ENCODE data around the gene NAT8L.

The NAT8L gene

DNA sequence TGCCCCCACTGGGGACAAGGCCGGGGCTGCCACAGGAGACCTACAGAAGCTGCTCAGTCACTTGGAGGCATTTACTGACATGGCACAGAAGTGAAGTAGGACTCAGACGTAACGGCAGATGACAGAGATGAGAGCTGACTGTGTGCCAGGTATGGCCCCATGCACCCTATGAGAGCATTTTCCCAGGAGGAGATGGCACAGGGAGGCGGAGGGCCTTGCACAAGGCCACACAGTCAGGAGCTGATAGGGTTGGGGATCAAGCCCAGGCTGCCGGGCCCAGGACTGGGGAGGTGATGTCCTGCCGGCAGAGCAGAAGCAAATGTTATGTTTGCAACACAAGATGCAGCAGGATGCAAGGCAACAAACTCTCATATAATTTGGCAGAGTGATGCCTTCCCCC, 34.1 kb downstream of the NAT8L start:
- TF ChIP-seq, protein P1, sequence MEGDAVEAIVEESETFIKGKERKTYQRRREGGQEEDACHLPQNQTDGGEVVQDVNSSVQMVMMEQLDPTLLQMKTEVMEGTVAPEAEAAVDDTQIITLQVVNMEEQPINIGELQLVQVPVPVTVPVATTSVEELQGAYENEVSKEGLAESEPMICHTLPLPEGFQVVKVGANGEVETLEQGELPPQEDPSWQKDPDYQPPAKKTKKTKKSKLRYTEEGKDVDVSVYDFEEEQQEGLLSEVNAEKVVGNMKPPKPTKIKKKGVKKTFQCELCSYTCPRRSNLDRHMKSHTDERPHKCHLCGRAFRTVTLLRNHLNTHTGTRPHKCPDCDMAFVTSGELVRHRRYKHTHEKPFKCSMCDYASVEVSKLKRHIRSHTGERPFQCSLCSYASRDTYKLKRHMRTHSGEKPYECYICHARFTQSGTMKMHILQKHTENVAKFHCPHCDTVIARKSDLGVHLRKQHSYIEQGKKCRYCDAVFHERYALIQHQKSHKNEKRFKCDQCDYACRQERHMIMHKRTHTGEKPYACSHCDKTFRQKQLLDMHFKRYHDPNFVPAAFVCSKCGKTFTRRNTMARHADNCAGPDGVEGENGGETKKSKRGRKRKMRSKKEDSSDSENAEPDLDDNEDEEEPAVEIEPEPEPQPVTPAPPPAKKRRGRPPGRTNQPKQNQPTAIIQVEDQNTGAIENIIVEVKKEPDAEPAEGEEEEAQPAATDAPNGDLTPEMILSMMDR (conservative IDR thresholded peaks at IDR 0.05; ENCODE audit: low read length), result no peak
- H3K4me3 ChIP-seq (ENCODE audit: low read length), result no peak overlapping the region
- DNase-seq (ENCODE audit: low read depth), result no peak

DNA sequence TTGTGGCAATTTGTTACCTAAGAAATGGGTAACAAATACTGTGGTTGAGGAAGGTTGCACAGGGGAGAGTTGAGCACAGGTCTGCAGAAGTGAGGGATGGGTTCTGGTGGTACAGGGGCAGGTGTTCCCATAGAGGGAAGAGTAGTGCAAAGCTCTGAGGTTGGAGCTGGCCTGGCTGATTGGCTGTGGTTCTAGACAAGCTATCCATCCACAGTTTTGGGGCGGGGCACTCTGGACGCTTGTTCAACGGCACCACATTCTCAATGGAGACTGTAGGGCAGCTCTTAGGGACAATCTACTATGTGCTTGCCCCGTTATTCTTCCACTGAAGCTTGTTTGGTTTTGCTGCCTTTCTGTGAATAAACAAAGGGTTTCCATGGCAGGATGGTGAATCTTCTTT, 35.4 kb downstream of the NAT8L start:
- H3K4me3 ChIP-seq (ENCODE audit: low read length), result no peak overlapping the region
- DNase-seq (ENCODE audit: low read depth), result no peak
- TF ChIP-seq, protein P1 (conservative IDR thresholded peaks at IDR 0.05; ENCODE audit: low read length), result no peak

DNA sequence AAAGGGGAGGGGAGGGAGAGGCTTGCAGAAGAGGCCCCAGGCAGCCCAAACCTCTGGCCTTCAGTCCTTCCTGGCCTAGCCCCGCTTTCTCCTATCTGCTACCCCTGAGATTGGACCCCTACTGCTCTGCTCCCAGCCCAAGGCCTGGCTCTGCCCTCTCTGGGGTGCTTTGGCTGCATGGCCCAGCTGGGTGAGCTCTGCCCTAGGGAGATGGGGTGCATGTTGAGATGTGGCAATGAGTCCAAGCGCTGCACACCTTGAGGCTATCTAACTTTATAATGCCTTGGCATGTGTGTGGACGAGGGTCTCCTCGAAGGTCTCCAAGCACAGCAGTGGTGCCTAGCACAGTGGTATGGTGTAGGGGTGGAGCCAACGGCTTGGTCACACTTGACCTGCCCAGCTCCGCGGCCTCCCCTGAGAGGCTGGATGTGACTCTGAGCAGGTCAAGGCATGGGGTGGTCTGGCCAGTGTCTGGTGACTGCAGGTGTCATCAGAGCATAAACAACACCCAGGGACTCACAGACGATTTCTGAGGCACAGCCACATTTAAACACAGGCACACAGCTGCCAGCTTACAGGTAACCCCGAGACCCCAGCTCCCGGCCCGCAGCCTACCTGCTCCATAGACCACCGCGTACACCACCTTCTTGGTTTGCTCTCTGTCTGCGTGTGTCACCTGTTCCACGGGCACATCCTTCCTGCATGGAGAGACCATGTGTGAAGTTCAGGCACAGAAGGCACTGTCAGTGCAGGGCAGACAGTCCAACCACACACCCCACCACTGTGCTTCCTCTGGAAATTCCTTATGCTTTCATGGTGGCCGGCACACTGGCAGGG, 36.3 kb downstream of the NAT8L start:
- TF ChIP-seq, protein P1 (conservative IDR thresholded peaks at IDR 0.05; ENCODE audit: low read length), result no peak
- DNase-seq (ENCODE audit: low read depth), result no peak

DNA sequence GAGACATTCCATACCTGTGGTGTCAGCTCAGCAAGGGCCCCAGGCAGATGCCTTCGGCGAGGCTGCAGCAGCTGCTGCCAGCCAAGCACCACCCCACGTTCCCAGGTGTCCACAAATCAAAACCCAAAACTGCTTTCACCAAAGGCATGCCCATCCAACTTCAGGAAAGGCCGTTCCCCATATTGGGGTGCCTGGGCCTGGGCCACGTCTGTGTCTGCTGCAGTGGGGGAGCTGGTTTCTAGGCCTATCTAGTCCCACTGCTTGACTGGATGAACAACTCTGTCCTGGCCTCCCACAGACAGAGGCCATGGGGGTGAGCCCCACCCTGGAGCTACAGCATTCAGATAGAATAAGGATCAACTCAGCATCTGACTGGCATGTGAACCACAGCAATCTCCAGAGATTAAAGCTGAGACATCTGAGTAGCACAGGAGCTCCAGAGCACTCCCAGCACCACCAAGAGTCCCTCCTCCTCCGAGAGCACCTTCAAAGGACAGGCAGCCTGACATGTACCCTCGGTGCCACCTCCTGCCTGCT, 37.0 kb downstream of the NAT8L start:
- no peak overlapping the region for H3K4me3 ChIP-seq (ENCODE audit: low read length)
- TF ChIP-seq, protein P1 (conservative IDR thresholded peaks at IDR 0.05; ENCODE audit: low read length), result no peak
- no peak for DNase-seq (ENCODE audit: low read depth)

More for the DNA sequence above, 36.3 kb downstream of the NAT8L start:
- H3K4me3 ChIP-seq (ENCODE audit: low read length), result no peak overlapping the region

DNA sequence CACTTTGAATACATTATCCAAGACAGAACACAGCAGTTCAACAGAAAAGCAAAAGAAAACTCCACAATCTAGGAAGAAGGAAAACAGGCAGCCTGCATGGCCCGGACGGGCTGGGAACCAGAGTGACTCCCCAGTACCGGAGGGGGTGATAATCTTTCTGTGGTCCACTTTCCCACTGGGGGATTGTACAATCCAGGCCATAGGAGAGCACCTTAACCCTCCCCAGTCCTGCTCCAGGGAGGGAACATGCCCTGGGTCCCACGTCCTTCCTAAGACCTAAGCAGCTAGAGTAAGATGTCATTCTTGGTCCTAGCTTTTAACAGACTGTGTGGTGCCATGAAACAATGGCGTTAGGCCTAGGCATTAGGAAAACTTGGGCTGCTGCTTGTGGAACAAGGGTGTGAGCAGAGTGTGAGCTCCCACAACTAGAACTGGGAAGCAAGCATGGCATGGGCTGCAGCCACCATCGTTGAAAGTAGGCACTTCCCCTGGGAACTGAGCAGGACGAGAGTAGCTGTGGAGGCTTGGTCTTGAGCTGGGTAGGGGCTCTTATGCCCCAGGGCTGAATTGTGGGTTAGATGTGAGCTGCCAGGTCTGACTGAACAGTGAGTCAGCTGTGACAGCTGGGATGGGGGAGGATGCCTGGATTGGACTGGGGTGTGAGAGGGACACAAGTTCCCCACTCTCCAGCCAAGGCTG, 42.4 kb downstream of the NAT8L start:
- no peak overlapping the region for H3K4me3 ChIP-seq (ENCODE audit: low read length)
- TF ChIP-seq, protein P1 (conservative IDR thresholded peaks at IDR 0.05; ENCODE audit: low read length), result no peak
- peak; percentile 16 for DNase-seq (ENCODE audit: low read depth)

DNA sequence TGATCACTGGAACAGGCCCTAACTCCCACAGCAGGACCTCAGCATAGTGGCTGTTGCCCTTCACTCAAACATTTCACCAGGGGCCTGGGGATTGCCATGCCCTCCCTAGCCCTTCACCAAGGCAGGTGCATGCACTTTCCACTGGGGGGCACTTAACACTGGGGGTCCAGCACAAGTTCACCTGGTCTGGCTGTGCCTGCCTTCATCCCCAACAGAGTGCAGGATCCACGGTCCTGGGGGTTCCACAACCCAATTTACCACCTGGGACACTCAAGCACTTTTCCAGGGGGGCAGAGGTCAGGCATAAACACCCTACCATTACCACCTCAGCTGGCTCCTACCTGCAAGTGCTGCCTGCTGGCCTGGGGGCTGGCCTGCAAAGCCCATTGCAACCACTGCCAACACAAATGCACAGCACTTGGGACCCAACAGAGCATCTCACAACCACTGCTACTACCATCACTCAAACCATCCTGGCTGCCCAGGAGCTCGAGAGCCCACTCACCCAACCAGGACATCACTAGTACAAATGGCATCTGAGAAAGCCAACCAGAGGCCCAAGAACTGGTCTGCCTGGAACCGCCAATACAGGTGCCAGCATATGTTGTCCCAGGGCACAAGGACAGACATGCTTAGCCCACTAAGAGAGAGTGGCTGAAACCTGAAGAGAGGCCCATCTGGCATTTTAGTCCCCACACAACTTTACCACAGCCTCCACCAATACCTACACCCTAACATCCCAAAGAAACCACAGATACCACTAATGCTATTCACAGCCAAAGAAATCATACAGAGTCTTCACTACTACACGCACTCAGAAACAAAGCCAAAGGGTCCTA, 43.1 kb downstream of the NAT8L start:
- TF ChIP-seq, protein P1 (conservative IDR thresholded peaks at IDR 0.05; ENCODE audit: low read length), result no peak
- H3K4me3 ChIP-seq (ENCODE audit: low read length), result no peak overlapping the region

More for the DNA sequence above, 43.1 kb downstream of the NAT8L start:
- no peak for DNase-seq (ENCODE audit: low read depth)
